HG02678 (cell line): ENCODE measurements around the gene NEUROD4.

Experiments used
- ATAC-seq: cut with Tn5 transposase; IDR thresholded peaks from one replicate; pipeline ENCODE4 v1.9.1; 2021; ENCODE audit warnings: mild to moderate bottlenecking, moderate library complexity; ENCODE audit not compliant: unreplicated experiment

Gene NEUROD4

DNA sequence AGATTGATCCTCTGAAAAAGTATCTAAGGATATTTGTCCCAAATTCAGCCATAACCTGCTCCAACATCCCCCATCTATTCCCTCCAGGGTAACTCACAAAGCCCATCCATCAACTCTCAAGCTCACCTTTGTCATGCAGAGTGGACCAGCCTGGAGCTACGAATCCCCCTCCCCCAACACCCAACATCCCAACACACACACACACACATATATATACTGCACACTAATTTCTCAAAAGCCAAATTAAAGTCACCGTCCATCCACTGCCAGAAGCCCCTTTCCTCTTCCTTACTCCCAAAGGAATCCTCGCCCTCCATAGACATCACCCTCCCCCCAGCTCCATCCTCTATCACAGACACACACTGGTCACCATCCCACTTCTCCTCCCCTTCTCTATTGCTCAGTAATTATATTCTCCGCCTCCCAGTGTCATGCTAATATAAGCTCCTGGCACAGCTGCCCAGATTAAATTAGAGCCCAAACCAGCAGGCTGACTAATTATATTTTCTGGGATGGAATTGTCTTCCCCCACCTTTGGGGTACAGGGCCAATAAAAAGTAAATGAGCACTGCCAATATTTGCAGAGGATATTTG lies 21.7 kb upstream of the NEUROD4 start:
- no peak for ATAC-seq

GRCh38 chr12:54998958-54999510 lies 20.7 kb upstream of the NEUROD4 start:
- ATAC-seq: no peak

DNA sequence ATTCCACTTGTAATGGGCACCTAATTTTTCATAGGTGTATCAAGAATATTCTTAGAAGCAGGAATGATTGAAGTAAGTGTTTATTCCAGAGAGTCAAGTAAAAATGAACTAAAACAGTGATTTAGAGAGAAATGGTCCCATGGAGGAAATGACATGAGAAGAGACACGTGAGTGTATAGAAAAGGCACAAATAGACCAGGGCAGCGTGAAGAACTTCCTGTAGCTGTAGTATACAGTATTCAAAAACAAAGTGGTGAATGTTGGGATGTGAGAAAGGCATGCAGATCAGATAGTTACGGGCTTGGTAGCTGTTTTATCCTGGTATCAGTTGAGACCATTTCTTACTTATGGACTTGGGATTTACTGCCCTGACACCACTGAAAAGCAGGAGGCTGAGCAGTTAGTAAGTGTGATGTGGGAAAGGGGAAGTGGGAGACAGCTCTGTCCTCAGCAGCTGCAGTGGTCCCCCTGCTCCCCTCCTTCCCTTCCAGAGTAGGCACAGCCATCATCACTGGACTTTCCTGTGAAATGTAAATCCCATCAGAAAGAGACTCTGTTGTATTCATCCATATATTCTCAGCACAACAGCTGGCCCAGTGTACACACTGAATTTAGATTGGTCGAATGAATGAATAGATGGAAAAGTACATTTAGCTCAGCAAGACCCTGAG lies 18.4 kb upstream of the NEUROD4 start:
- ATAC-seq: no peak

DNA sequence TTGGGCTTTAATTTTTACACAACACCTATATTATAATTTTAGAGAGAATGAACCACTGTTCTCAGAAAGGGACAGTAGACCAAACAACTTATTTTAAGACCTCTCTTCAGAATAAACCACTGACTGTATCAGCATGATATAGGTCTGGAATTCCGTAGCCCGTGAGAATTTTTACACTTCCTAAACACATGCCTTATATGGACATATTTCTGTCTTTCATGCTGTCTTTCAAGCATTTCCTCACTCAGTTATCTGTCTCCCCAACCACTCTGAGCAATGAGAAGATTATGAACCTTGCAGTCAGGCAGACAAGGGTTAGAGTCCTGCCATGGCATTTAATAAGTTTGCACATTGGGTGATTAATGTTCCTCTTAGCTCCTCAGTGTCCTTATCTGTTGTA lies 17.4 kb upstream of the NEUROD4 start:
- ATAC-seq: no peak

GRCh38 chr12:55008944-55009585 lies 10.7 kb upstream of the NEUROD4 start:
- no peak for ATAC-seq

DNA sequence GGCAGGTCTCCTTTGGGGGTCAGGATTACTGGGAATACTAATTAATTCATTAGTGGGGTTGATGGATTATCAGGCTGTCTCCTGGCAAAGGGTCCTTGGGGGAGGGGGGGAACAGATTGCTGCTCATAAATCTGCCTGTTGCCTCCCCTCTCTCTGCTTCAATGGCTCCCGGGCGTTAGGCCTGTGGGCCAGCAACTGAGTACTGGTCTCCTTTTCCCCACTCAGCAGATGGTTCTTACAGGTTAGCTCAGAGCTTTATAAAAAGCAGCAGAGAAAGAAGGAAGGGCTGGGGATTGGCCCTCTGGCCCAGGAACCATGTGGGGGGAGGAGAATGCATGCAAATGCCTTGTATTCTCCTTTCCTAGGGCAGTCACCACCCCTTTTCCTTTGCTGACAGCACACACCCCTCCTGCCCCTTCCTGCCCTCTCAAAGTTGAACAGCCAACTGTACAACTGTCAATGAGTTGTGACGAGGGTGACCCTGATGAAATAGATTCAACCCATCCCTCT lies 2.3 kb upstream of the NEUROD4 start:
- ATAC-seq: no peak

GRCh38 chr12:55024575-55024974 lies 4.8 kb downstream of the NEUROD4 start:
- ATAC-seq: no peak

DNA sequence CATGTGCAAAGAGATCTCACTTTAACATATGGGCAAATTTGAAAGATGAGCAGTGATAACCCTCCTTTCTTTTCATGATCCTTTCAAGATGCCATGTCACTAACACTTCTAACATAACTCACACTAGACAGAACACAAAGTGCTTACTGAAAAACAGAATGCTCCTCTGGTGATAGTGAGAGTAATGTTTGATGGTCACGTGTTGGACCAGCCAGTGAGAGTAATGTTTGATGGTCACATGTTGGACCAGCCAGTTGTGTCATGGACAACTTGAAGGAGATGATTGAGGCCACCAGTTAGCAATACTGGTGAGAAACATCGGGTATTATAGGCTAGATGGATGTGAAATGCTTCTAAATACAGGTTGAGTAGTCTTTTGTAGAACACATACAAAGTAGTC lies 5.7 kb downstream of the NEUROD4 start:
- ATAC-seq: no peak

DNA sequence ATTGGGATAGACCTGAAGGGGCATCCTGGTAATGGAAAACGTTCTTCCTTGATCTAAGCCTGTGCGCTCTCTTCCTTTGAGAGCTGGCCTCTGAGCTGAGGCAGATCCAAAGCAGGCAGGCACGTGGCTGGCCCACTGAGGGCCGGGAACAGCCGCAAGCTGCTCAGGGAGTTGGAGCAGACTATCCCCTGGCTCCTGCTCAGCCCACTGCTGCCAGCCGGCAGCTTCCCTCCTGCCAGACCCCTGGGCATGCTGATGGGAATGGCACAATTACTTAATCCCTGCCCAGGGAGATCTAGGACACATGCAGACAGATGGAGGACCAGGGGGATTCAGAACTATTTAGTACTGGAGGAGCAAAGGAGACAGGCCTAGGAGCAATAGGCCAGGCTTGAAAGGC lies 14.4 kb downstream of the NEUROD4 start:
- ATAC-seq: no peak

- ATAC-seq: no peak
Observed at GRCh38 chr12:55036326-55037115, 16.7 kb downstream of the NEUROD4 start.

DNA sequence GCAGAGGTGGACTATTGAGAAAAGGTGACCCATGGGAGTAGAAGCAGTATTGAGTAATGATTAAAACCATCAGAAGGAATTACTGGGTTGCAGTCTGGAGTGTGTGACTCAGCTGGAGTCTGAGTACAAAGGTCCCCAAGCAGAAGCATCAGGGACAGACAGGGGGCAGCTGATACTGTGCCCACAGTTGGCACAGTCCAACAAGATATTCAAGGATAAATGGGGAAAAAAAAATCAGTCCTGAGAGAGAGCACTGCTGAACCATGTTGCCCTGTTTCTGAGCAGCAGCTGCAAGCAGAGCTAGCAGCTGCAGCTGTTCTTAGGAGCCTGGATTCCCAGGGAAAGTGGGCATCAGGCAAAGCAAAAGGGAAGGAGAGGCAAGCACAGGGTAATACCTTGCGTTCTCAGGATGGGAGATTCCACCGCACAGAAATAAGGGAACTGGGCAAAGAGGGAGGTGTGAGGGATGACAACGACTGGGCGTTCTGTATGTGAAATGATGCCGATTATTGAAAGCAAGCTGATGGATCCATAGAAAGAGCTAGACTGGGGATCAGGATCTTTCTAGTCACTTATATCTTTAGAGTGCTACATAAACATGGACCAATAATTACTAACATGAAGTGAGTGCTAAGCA lies 17.7 kb downstream of the NEUROD4 start:
- ATAC-seq: no peak

GRCh38 chr12:55039395-55040354 lies 19.9 kb downstream of the NEUROD4 start:
- no peak for ATAC-seq

DNA sequence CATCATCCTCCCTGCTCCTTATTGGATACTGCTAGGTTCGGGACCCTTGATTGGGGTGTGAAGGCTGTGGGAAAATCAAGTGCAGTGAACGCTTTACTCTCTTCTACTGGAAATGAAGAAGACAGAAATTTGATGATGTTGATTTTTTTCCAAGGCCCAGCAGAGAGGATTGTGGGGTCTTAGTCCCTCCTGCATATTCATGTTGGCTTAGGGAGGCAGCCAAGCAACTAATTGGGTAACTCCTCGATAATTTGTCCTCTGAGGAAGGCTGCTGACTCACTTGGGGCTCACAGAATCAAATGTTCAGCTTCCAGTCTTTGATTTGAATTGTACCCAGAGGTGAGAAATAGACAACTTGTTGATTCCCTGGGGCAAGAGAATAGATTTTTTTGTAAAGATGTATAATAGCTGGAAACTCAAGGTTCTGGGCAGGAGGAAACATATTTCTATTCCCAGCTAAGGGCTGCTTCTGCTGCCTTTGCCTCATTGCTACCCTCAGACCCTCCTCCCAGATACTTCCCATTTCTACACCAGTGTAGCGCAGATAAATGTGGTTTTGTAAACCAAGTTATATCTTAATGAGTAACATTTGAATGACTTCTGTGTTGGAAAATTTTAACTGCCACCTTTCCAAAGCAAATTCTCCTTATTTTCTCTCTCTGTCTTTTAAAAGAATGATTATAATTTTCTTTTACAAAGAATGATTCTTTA lies 21.7 kb downstream of the NEUROD4 start:
- ATAC-seq: no peak

GRCh38 chr12:55043542-55043941 lies 23.8 kb downstream of the NEUROD4 start:
- no peak for ATAC-seq

GRCh38 chr12:55044135-55044534 lies 24.4 kb downstream of the NEUROD4 start:
- ATAC-seq: no peak

DNA sequence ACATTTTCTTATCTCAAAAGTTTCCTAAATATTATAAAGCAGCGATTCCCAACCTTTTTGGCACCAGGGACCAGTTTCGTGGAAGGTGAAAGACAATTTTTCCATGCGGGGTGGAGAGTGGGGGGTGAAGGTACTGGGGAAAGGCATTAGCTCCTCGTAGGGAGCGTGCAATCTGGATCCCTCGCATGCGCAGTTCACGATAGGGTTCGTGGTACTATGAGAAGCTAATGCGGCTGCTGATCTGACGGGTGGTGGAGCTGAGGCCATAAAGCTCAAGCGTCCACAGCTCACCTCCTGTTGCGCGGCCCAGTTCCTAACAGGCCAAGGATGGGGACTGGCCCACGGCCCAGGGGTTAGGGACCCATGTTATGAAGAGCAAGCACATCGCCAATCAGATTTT lies 29.9 kb downstream of the NEUROD4 start:
- no peak for ATAC-seq

- no peak for ATAC-seq
Observed at GRCh38 chr12:55051197-55051947, 31.6 kb downstream of the NEUROD4 start.

- no peak for ATAC-seq
Observed at GRCh38 chr12:55057481-55057880, 37.7 kb downstream of the NEUROD4 start.
